Measurements from ENCODE around the gene LRTM1. TPM values are rescaled to one million over a fixed set of nuclear protein-coding genes. Genes with fewer than 3 reads are reported as not detected.

The LRTM1 gene
- total and polyA plus RNA-seq, 7 donors = not detected

GRCh38 chr3:54936561-54936960 lies 8.7 kb upstream of the LRTM1 start:
- 81 to 89% methylated on average over 5 of the region's 5 CpGs for WGBS, 2 donors
- Histone ChIP-seq H3K4me1 (no peaks in the 10 kb centered on the region), H3K27ac (no peak overlapping the region), H3K9me3 (no peaks in the 10 kb centered on the region), H3K36me3 (no peaks in the 10 kb centered on the region), H3K27me3 (no peaks in the 10 kb centered on the region), H3K4me3 (no peak overlapping the region)
- no peak for DNase-seq
- TF ChIP-seq POLR2A (IDR thresholded peaks at IDR 0.05) (no peak), CTCF (IDR thresholded peaks at IDR 0.05) (no peak), POLR2AphosphoS5 (IDR thresholded peaks at IDR 0.05) (no peak), EP300 (IDR thresholded peaks at IDR 0.05) (no peak)
- intact Hi-C loops (cut with DNase I) = no loop called here

- Histone ChIP-seq H3K27ac (no peak overlapping the region), H3K27me3 (no peaks in the 10 kb centered on the region)
Measured at GRCh38 chr3:54935869-54936268, 8.0 kb upstream of the LRTM1 start.

GRCh38 chr3:54932606-54933005 lies 4.7 kb upstream of the LRTM1 start:
- TF ChIP-seq EP300 (IDR thresholded peaks at IDR 0.05) = no peak
- no peak for TF ChIP-seq POLR2AphosphoS5 (IDR thresholded peaks at IDR 0.05)
- no peak for TF ChIP-seq POLR2A (IDR thresholded peaks at IDR 0.05)
- TF ChIP-seq CTCF (IDR thresholded peaks at IDR 0.05) = no peak
- Histone ChIP-seq H3K36me3 (no peaks in the 10 kb centered on the region), H3K27me3 (no peaks in the 10 kb centered on the region), H3K4me1 (no peaks in the 10 kb centered on the region), H3K4me3 (no peak overlapping the region), H3K27ac (no peak overlapping the region), H3K9me3 (no peaks in the 10 kb centered on the region)
- 83 to 85% methylated on average over 4 of the region's 4 CpGs for WGBS, 2 donors
- intact Hi-C loops (cut with DNase I) = no loop called here
- no peak for DNase-seq

More at GRCh38 chr3:54935869-54936268, 8.0 kb upstream of the LRTM1 start:
- Histone ChIP-seq H3K4me3 (no peak overlapping the region), H3K36me3 (no peaks in the 10 kb centered on the region), H3K9me3 (no peaks in the 10 kb centered on the region), H3K4me1 (no peaks in the 10 kb centered on the region)
- no peak for TF ChIP-seq EP300 (IDR thresholded peaks at IDR 0.05)
- TF ChIP-seq POLR2A (IDR thresholded peaks at IDR 0.05) = no peak
- TF ChIP-seq CTCF (IDR thresholded peaks at IDR 0.05) = no peak
- no peak for DNase-seq
- intact Hi-C loops (cut with DNase I) = no loop called here
- WGBS, 2 donors = 70 to 78% methylated on average over 3 of the region's 3 CpGs

- no peaks in the 10 kb centered on the region for H3K9me3 ChIP-seq
- no peak overlapping the region for H3K27ac ChIP-seq
- TF ChIP-seq POLR2A (IDR thresholded peaks at IDR 0.05) = no peak
- no peak for TF ChIP-seq POLR2AphosphoS5 (IDR thresholded peaks at IDR 0.05)
- TF ChIP-seq EP300 (IDR thresholded peaks at IDR 0.05) = no peak
- no peak for TF ChIP-seq CTCF (IDR thresholded peaks at IDR 0.05)
- H3K36me3 ChIP-seq = no peaks in the 10 kb centered on the region
- 60 to 71% methylated on average over 4 of the region's 4 CpGs for WGBS, 2 donors
- no peaks in the 10 kb centered on the region for H3K4me1 ChIP-seq
- no peaks in the 10 kb centered on the region for H3K27me3 ChIP-seq
- DNase-seq = no peak
- no peak overlapping the region for H3K4me3 ChIP-seq
- intact Hi-C loops (cut with DNase I) = no loop called here
Measured at GRCh38 chr3:54931182-54931581, 3.3 kb upstream of the LRTM1 start.

GRCh38 chr3:54918516-54918915 lies 9.3 kb downstream of the LRTM1 start:
- Histone ChIP-seq H3K27ac (no peak overlapping the region), H3K36me3 (no peaks in the 10 kb centered on the region), H3K9me3 (no peaks in the 10 kb centered on the region), H3K4me1 (no peaks in the 10 kb centered on the region), H3K4me3 (no peak overlapping the region), H3K27me3 (no peaks in the 10 kb centered on the region)
- TF ChIP-seq POLR2AphosphoS5 (IDR thresholded peaks at IDR 0.05) (no peak), CTCF (IDR thresholded peaks at IDR 0.05) (no peak), EP300 (IDR thresholded peaks at IDR 0.05) (no peak), POLR2A (IDR thresholded peaks at IDR 0.05) (no peak)
- 96% methylated on average over 12 of the region's 12 CpGs for WGBS, 2 donors
- no peak for DNase-seq
- intact Hi-C loops (cut with DNase I) = no loop called here

All from sigmoid colon (tissue), 7 donors.